ENCODE data around the gene NUDT5.
"Not testable (repeated sequence)": the region's sequence is repeated elsewhere in the genome, so short reads cannot be mapped to it uniquely, and the experiment has no call there.

Gene NUDT5

DNA sequence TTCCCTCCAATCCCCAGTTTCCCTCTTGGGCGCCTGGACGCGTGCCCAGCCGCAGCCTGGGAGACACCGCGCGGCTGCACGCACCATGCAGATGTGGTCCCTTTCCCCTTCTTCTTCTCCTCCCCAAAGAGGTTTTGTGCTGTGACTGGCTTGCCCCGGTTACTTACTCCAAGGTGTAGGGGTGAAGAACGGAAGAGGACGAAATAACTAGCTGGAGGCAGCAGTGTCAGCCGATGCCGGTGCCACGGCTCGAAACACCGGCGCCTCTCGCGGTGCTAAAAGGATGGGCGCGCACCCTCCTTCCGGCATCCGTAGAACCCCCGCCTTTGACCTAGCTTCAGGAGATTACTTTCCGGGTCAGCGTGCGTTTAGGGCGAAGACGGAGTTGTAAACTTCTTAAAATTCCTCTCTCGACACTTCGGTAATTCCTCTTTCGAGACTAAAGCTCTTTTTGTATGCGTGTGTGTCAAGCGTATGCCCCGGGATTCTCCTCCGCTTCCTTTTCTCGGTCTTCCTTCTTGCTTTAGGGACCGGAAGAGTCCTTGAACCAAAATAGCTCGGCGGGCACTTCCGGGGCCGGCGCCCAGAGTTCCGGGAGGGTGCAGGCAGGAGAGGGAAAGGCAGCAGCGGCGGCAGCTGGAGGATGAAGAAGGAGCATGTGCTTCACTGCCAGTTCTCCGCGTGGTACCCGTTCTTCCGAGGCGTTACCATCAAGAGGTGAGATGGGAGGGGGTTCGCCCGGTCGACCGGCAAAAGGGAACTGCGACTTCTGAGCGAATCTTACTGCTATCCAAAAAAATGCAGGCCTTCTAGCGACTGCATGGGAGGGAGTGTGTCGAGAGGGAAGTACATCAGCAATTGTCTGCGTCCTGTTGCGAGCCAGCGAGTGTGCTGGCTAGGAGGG, at the start of gene NUDT5, which contains the start of gene CDC123:
Gene NUDT5 (minus strand): TSS at position 289 of the 904 bp plus-strand sequence. CDS start 9,600 bp downstream, outside the sequence.
Gene CDC123 (plus strand): TSS at position 586 of the 904 bp plus-strand sequence. CDS start 58 bp downstream, at position 644.
- peak; percentile 88 for DNase-seq (ENCODE audit: low spot score)

DNA sequence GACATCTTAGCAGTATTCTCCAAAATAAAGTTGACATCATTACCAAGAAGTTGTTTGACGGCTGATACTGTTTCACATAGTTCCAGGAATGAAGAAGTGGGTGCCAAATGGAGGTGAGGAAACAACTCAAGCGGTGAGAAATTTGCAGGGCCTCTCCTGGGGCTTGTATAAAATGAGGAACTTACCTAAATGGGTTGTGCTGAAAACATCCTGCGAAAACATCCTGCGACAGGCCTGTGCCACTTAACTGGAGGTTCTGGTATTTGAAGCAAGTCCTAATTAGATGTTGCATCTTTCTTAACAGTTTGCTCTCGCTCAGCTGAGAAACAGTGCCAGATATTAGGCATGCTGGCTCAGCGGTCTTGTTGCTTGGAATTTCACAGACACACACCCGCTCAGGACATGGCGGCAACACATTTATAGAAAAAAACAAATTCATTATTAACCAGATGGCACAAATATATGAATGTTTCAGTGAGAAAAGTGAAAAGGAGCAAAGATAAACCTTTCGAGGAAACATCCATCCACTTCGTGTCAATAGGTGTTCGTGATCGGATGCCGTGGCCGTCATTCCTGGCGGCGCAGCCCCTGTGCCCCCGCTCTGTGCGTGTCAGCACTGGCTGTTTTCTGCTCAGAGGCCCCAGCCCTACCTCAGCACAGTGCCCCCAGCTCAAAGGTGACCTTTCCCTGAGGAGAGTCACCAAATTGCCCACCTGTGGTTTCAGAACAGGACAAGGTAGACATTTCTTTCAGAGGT, 48.4 kb upstream of the NUDT5 start:
- DNase-seq (ENCODE audit: low spot score) = no peak

DNA sequence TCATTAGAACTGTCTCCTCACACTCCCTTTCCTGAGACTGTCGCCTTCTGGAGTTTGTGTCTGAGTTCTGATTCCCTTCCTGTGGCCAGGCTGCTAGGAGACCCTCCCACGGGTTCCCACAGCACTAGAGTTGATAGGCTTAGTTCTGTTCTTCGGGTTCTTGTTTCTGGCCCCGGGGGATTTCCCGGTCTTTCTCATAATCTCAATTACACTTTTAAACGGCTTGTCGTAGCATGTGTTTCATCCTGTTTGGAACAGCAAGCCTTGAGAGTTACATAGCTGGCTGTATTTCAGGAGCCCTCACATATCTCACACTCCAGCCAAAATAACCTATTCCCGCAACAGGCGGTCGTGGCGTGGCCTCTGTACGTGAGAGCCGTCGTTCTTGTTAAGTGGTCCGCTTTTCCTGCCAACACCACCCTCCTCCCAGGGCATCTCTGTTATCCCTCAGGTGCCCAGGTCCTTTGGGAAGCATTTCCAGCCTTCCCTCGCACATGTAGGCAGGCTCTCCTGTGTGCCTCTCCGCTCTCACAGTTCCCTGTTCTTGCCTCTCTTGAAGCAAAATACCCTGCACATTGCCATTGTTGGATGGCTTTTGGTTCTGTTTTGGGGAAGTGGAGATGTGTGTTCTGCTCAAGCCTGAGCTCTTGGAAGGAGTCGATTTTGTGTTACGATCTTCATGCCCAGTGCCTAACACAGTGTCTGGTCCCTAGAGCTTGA, 46.3 kb upstream of the NUDT5 start:
- no peak for DNase-seq (ENCODE audit: low spot score)

DNA sequence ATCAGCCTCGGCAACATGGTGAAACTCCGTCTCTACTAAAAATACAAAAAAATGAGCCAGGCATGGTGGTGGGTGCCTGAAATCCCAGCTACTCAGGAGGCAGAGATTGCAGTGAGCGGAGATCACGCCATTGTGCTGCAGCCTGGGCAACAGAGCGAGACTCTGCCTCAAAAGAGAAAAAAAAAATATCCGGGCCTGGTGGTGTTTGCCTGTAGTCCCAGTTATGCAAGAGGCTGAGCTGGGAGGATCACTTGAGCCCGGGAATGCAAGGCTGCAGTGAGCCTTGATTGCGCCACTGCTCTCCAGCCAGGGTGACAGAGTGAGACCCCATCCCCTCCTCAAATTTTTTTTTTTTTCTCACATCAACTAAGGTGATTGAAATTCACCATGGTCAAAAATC, 43.1 kb upstream of the NUDT5 start:
- DNase-seq (ENCODE audit: low spot score) = no peak

DNA sequence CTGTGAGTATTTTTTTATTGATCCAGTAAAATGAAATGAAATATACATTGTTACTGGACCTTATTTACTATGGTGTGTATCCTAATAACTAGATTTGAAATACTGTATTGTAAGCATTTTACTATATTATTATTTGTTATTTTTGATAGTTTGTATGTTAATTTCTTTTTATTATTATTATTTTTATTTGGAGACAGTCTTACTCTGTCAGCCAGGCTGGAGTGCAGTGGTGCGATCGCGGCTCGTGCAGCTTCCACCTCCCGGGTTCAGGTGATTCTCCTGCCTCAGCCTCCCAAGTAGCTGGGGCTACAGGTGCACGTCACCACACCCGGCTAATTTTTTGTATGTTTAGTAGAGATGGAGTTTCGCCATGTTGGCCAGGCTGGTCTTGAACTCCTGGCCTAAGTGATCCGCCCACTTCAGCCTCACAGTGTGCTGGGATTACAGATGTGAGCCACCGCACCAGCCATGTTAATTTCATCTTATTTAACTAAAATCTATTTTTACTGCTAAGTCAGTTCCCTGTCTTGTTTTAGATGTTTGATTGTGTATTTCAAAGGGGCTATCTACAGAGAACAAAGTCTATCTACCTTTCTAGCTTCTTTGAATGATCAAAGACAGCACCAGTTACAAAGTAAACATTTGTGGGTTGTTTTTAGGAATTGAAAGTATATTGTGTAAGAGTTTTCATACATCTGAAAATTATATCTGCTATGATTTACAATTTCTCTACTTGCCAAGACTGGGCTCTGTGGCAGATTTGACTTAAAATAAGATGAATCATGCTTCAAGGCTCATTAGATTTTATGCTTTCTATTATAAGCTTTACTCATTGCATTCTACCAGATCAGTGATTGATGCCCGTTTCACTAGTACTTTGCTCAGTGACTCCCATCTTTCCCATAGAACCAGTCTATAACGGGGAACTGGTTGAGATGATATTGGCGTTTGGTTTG, 41.9 kb upstream of the NUDT5 start:
- DNase-seq (ENCODE audit: low spot score) = no peak

DNA sequence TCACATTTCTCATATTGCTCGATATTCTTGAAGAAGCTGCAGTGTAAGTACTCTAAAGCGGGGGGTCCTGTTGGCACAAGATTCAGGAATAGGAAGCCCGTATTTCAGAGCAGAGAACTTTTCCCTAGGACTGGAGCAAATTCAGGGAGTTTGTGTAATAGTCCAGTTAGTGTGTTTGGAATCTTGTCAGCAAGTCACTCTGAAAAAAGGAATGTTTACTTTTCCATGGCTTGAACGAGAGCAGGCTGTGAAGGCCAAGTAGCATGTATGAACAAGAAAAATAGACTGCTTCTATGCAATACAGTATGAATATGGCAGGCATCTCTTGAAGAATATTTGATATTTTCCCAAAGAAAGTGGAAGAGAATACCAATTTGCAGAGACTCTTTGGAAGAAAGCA, 40.1 kb upstream of the NUDT5 start:
- no peak for DNase-seq (ENCODE audit: low spot score)

DNA sequence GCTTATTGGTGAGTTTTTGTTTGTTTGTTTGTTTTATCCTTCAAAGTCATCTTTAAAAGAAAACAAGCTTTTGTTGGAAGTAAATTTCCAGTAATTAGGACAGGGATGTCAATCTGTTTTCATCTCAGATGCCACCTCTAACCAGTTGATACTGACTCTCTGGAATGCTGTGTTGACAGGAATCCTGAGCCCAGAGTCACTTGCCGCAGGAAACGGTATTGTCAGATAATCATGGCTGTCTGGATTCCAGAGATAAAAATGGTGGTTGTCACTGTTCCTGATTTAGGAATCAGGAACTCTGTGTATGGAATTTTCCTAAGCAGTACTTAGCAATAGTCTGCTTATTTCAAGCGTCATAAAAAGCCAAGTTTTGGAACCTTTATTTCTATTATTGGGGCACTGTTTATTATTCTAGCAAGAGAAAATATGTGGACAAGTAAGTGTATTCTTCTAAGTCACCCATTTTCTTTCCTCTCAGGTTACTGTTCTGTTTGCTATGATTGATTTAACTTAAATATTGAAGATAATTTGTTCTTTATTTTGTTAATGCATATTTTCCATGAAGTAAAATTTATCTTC, 39.5 kb upstream of the NUDT5 start:
- no peak for DNase-seq (ENCODE audit: low spot score)

DNA sequence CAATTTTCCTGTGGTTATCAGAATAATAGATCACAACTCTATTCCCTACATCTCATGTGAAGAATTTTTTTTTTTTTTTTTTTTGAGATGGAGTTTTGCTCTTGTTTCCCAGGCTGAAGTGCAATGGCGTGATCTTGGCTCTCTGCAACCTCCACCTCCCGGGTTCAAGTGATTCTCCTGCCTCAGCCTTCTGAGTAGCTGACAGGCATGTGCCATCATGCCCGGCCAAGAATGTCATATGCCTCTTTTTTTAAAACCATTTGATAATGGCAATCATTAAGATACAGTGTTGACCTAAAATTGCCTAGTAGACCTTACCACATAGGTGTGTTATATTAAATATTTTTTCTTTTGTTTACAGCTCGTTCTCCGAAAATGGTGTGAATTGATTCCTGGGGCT, 39.0 kb upstream of the NUDT5 start:
- DNase-seq (ENCODE audit: low spot score) = not testable (repeated sequence)

DNA sequence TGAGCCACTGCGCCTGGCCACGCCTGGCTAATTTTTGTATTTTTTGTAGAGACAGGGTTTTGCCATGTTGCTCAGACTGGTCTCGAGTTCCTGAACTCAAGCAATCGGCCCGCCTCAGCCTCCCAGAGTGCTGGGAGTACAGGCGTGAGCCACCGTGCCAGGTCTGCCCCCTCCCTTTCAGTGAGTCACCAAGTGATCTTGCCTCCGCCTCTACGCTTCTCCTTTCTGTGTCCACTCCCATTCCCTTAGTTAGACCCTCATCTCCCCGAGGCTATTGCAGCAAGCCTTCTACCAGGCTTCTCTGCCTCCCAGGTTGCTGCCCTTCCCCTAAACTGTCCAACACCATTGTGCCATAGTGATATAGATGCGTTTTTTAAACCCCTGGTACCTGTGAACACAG, 33.2 kb upstream of the NUDT5 start:
- no peak for DNase-seq (ENCODE audit: low spot score)

DNA sequence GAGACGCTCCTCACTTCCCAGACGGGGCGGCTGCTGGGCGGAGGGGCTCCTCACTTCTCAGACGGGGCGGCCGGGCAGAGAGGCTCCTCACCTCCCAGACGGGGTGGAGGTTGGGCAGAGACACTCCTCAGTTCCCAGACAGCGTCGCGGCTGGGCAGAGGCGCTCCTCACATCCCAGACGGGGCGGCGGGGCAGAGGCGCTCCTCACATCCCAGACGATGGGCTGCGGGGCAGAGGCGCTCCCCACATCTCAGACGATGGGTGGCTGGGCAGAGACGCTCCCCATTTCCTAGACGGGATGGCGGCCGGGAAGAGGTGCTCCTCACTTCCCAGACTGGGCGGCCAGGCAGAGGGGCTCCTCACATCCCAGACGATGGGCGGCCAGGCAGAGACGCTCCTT, 30.7 kb upstream of the NUDT5 start:
- not testable (repeated sequence) for DNase-seq (ENCODE audit: low spot score)

DNA sequence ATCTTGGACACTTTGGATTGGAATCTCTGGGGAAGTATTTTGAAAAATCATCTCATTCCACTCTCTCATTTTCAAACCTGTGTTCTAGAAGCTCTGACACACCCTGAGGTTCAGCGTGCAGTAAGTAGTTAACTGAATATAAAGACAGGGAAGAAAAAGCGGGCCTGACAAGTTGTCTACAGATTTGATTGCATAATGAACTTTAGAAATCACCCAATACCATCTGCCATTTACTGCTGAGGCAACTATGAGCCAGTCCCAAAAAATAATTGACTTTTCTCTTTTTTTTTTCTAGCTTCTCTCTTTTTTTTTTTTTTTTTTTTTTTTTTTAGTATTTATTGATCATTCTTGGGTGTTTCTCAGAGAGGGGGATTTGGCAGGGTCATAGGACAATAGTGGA, 29.8 kb upstream of the NUDT5 start:
- no peak for DNase-seq (ENCODE audit: low spot score)

DNA sequence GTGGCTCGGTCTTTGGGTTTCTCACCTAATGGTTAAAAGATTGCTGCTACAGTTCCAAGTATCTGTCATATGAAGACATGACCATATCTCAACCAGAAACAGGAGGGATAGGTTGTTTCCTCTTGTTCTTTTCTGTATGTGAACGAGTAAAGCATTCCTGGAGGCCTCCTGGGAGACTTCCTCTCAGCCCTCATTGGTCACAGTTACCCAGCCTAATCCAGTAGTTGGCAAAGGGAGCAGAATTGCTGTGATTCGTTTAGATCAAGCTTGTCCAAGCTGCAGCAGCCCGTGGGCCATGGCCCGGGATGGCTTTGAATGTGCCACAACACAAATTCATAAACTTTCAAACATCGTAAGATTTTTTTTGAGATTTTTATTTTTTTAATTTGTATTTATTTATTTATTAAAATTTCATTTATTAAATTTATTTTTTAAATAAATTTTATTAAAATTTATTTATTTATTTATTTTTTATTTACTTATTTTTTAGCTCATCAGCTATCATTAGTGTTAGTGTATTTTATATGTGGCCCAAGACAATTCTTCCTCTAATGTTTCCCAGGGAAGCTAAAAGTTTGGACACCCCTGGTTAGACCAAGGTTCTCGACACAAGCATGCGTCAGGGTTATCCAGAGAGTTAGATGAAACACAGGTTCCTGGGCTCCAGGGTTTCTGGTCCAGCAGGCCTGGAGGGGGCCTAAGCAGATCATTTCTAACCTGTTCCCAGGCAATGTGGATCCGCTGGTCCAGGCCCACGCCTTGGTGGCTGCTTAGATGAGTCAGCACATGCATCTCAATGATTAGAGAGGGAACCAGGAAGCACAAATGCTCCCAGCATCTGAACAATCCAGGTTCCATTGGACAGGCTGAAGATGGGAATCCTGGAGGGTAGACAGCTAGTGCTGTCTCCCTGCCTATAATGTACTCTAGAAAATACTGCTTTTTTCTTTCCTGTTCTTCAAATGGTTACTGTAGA, 25.9 kb upstream of the NUDT5 start:
- peak; percentile 46 for DNase-seq (ENCODE audit: low spot score)

DNA sequence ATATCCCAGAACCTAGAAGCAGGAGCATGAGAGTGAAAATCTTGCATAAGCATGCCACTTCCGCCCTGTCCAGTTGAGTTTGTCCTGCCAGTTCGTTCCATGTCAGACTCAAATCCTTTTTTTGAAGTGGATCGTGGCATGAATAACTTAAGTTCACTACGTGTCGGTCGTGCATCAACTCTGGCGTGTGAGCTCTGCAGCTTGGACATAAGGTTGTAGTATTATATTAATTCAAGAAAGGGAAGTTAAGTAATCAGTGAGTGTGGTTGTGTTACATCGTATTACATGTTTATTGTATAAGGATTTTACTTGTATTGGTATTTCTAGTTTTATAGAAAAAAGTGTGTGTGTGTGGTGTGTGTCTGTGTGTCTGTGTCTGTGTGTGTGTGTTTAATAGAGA, 23.3 kb upstream of the NUDT5 start:
- DNase-seq (ENCODE audit: low spot score) = no peak

DNA sequence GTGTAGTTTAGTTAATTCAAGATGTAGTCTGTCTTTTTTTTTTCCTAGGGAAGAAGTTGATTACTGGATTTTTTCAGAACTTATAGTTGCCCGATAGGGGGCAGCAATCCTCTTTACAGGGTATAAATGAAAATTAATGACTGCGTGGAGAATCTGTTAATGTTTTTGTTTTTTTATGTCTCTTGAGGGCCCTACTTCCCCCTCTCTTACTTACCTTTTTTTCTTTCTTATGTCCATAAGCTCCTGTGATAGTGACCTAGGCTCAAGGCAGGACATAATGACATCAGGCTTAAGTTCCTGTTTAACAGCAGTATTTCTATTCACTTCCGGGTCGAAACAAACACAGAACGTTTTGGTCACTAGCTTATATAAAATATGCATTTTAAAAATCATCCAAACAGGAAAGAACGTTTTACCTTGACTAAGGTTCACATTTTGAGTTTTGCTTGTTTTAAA, 19.1 kb upstream of the NUDT5 start:
- DNase-seq (ENCODE audit: low spot score) = peak; percentile 42

DNA sequence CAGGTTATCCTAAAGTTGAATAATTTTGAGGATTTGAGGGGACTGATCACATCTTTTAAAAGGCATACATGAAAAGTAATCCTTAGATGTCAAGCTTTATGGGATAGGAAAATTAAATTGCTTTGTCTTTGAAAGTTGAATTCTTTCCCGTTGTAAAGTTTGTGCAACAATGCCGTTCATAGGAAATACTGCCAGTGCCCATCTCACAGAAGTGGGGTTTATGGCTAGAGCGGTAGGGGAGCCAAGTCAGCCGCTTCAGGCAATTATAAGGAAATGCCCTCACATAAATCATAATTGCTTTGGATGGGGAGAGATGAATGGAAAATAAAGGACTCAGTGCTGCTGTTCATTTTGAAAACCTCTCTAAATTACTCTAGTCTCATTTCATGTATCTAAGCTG, 18.4 kb upstream of the NUDT5 start:
- DNase-seq (ENCODE audit: low spot score) = no peak

DNA sequence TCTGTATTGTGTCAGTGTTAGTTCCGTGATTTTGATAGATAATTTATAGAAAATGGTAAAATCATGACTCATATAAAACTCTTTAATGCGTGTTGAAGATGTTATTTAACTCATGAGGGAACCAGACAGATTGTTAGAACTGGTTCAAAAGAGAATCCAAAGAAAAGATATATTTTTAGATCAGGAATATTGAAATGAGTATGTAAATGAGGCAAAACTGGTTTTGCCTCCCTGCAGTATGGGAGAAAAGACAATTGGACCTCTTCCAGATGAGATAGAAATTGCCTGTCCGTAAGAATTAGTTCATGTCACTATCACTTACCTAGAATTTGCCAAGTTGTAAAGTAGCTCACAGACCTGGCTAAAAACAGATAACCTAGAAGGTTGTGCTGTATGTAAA, 17.9 kb upstream of the NUDT5 start:
- no peak for DNase-seq (ENCODE audit: low spot score)

DNA sequence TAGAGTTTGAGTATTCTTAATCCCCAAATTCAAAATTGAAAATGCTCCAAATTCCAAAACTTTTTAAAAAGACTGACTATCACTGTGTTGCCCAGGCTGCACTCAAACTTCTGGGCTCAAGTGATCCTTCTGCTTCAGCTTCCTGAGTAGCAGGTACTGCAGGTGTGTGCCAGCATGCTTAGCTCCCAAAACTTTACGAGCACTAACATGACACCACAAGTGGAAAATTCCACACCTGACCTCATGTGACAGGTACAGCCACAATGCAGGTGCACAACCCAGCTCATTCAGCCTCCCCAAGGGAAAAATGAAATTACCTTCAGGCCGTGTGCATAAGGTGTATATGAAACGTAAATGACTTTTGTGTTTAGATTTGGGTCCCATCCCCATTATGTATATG, 16.8 kb upstream of the NUDT5 start:
- DNase-seq (ENCODE audit: low spot score) = no peak

DNA sequence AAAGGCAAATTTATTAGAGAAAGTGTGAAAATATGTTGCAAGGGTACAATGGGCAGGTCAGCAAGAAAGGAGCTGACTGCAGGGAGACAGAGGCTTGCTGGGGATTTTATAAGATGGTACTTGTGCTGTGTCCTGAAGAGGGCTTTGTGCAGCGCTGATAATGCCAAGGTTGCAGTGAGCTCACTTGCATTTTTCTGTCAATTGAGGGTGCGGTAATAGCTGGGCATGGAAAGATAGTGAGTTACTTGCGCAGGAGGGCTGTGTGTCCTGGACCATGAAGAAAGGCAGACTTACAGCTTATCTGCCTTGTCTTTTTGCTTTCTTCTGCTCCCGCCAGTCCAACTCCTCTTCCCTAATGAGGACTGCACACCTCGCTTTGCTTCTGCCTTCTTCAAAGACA, 12.8 kb upstream of the NUDT5 start:
- no peak for DNase-seq (ENCODE audit: low spot score)

DNA sequence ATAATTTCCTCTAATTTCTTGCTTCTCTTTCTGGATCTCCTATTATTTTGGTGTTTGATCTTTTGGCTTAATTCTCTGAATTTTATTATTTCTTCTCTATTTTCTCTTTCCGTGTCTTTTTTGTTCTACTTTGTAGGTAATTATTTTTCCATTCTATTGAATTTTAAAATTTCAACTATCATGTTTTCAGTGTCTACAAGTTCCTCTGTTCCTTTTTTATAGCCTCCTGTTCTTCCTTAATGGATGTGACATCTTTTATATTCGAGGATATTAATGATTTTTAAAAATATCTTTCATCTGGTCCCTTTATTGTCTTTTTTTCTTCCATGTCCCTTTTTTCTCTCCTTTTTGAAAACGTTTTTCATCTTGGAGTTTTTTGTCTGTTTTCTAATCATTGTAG, 11.4 kb upstream of the NUDT5 start:
- no peak for DNase-seq (ENCODE audit: low spot score)

DNA sequence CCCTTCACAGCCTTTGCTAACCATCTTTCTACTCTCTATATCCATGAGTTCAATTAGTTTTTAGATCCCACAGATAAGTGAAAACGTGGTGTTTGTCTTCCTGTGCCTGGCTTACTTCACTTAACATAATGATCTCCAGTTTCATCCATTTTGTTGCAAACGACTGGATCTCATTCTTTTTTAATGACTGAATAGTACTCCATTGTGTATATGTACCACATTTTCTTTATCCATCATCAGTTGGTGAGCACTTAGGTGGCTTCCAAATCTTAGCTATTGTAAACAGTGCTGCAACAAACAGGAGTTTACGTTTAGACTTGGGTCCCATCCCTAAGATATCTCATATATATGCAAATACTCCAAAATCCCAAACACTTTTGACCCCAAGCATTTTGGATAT, 9.4 kb upstream of the NUDT5 start:
- DNase-seq (ENCODE audit: low spot score) = no peak

Measured in LoVo (cell line).